ENCODE results near the gene SPEF1.
A peak's percentile ranks its signal among the peaks of the same experiment; 100 is the strongest.

Gene SPEF1

GRCh38 chr20:3739054-3739925, 42.0 kb downstream of the SPEF1 start:
- Mint-ChIP-seq H3K4me3 (no peak overlapping the region), H3K27me3 (ENCODE audit: low read depth) (peaks cover 7% of the 10 kb centered on the region), H3K27ac (no peak overlapping the region), H3K36me3 (ENCODE audit: low read depth) (peaks cover 11% of the 10 kb centered on the region), H3K4me1 (peaks cover 25% of the 10 kb centered on the region), H3K9me3 (no peaks in the 10 kb centered on the region)
- no peak for TF ChIP-seq CTCF (IDR thresholded peaks at IDR 0.05; ENCODE audit: unreplicated experiment in 3 of 3)

- peak overlapping the region in 2 of 3 experiments; percentile 33 to 53 for H3K27ac Mint-ChIP-seq
- no peak overlapping the region for H3K4me3 Mint-ChIP-seq
- peaks cover 4% of the 10 kb centered on the region for H3K36me3 Mint-ChIP-seq (ENCODE audit: low read depth)
- H3K27me3 Mint-ChIP-seq (ENCODE audit: low read depth): peaks cover 6% of the 10 kb centered on the region
- TF ChIP-seq CTCF (IDR thresholded peaks at IDR 0.05; ENCODE audit: unreplicated experiment in 3 of 3): no peak
- no peaks in the 10 kb centered on the region for H3K9me3 Mint-ChIP-seq
- H3K4me1 Mint-ChIP-seq: peaks cover 31% of the 10 kb centered on the region
Measured at GRCh38 chr20:3738111-3739053, 42.9 kb downstream of the SPEF1 start.

- TF ChIP-seq CTCF (IDR thresholded peaks at IDR 0.05; ENCODE audit: unreplicated experiment in 3 of 3): no peak
- Mint-ChIP-seq H3K4me3 (no peak overlapping the region), H3K27me3 (ENCODE audit: low read depth) (peaks cover 9% of the 10 kb centered on the region), H3K9me3 (no peaks in the 10 kb centered on the region), H3K4me1 (peaks cover 42% of the 10 kb centered on the region), H3K27ac (no peak overlapping the region), H3K36me3 (ENCODE audit: low read depth) (peaks cover 3% of the 10 kb centered on the region)
Measured at GRCh38 chr20:3735768-3736167, 45.5 kb downstream of the SPEF1 start.

- Mint-ChIP-seq H3K4me1 (peaks cover 44% of the 10 kb centered on the region), H3K9me3 (no peaks in the 10 kb centered on the region), H3K27ac (peak overlapping the region; percentile 47 to 74 (median 71)), H3K27me3 (ENCODE audit: low read depth) (peaks cover 11% of the 10 kb centered on the region), H3K36me3 (ENCODE audit: low read depth) (peaks cover 3% of the 10 kb centered on the region), H3K4me3 (peak overlapping the region; percentile 41 to 81 (median 77))
- TF ChIP-seq CTCF (IDR thresholded peaks at IDR 0.05; ENCODE audit: unreplicated experiment in 3 of 3): no peak
Measured at GRCh38 chr20:3734111-3734843, 47.0 kb downstream of the SPEF1 start.

GRCh38 chr20:3733119-3733995, 47.9 kb downstream of the SPEF1 start:
- H3K4me1 Mint-ChIP-seq: peaks cover 37% of the 10 kb centered on the region
- H3K27me3 Mint-ChIP-seq (ENCODE audit: low read depth): peaks cover 13% of the 10 kb centered on the region
- peaks cover 3% of the 10 kb centered on the region for H3K36me3 Mint-ChIP-seq (ENCODE audit: low read depth)
- H3K27ac Mint-ChIP-seq: peak overlapping the region in 2 of 3 experiments; percentile 35 to 71
- peak overlapping the region; percentile 77 to 81 (median 79) for H3K4me3 Mint-ChIP-seq
- TF ChIP-seq CTCF (IDR thresholded peaks at IDR 0.05; ENCODE audit: unreplicated experiment in 3 of 3): no peak
- H3K9me3 Mint-ChIP-seq: no peaks in the 10 kb centered on the region

Measured in nephron (organoid).